Mesenteric fat pad (tissue), 1 donor: ENCODE results near the gene ZNF141. TPM values are rescaled to one million over a fixed set of nuclear protein-coding genes. Genes with fewer than 3 reads are reported as not detected.
"Not testable (repeated sequence)": the region's sequence is repeated elsewhere in the genome, so short reads cannot be mapped to it uniquely, and the experiment has no call there.

ENCODE experiments used
- DNase-seq: peaks from one replicate; pipeline ENCODE4 v3.0.0-alpha.2; 2020; ENCODE audit warnings: low spot score
- long read RNA-seq: library from polyadenylated mRNA; unstranded; transcript quantifications from one replicate; pipeline ENCODE4 v2.0.0, GENCODE V29; 2020
- total RNA-seq: library from RNA; stranded (reverse); fragmentation: NEBNext Ultra II Directional; extraction: Animal tissue kit (Norgen Biotek cat#: 25700); gene quantifications from one replicate; pipeline ENCODE4 v1.2.1, GENCODE V29; 2021
- donor health status: DM: yes; HTN: yes; CAD: no.

The ZNF141 gene
- total RNA-seq, result 18.8 TPM
- long read RNA-seq, partial matches to known transcripts, result 0 of 3 reads
- long read RNA-seq, other reads (novel, unspliced or antisense), result 0 of 3 reads

DNA sequence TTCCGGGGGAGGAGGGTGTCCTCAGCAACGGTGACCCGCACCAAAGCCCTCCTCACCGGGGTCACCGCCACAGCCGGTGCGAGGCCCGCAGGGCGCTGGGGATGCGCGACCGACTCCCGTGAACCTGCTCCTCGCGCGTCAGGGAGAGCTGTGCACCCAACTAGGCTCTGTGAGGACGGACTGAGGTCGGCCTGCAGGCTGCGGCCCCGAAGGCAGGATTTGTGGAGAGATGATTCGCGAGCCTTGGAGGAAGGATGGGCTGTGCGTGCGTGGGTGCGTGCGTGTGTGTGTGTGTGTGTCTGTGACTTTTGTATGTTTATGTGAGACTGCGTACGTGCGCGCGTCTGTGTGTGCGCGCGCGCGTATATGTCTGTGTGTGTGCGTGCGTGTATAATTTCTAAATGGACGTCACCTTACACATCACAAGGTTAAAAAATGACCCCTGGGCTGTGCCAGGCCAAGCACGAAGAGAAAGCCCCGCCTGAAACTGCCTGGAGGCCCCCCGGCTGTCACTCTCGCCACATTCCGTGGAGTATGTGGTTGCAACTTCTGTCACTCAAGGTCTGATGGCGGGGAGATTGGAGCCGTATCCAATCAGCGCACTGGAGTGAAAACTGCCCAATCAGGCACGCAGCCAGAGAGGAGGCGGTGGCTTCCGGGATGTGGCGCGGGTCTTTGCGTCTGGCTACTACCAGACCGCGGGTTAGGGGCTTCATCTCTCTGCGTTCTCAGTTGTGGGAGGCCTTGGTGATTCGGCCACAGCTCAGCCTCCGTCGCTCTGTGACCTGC is at the start of gene ZNF141:
ZNF141 (plus strand) TSS at position 672 of the 789 bp plus-strand sequence. CDS start 170 bp downstream, outside the sequence.
- peak; percentile 97 for DNase-seq

DNA sequence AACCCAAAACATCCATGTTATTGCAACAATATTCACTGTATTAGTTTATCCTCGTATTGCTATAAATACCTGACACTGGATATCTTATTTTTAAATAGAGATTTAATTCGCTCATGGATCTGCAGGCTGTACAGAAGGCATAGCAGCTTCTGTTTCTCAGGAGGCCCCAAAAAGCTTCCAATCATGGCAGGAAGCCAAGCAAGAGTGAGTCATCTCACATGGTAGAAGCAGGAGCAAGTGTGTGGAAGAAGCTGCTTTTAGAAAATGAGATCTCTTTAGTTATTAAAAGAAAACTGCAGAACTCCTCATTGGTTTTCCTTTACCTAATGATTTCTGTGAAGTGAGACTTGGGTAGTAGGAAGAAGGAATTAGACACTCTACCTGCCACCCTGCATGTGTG is 48.7 kb upstream of the ZNF141 start:
- DNase-seq, result no peak

DNA sequence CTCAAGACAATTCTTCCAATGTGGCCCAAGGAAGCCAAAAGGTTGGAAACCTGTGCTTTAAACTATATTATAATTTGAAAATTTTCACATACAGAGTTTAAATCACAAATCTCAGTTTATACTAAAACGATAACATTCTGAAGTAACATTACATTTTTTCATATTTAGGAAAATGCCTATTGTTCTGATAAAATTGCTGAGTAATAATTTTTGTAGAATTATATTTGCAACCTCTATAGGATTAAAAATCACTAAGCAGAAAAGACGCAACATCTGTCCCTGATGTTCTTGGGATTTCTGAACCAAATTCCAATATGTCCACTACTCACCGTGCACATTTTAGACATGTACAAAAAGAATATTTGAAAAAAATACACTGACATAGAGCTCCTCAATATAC is 42.9 kb upstream of the ZNF141 start:
- no peak for DNase-seq

DNA sequence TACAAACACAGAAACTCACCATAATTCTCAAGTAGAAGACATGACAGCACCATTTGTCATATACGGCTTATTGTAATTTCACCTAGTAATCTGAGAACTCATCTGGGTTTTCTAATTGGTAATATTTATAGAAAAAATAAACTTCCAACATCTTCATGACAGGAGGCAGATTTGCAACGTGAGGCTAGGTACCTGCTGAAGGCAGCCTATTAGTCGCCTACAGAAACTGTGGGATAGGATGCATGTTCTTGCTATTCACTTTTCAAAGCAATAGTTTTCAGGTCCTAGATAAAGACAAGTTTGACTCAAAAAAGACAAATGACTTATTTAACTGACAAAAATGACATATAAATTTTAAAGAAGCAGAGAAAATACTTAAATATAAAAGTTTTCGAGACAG is 35.2 kb upstream of the ZNF141 start:
- DNase-seq, result no peak

GRCh38 chr4:304516-304915 is 33.1 kb upstream of the ZNF141 start:
- not testable (repeated sequence) for DNase-seq

- DNase-seq, result no peak
These were observed 32.5 kb upstream of the ZNF141 start, which contains the start of gene ZNF732 for GRCh38 chr4:304969-305680. Gene ZNF732, minus strand, starts transcription at chr4:305474. Its CDS starts 164 bp downstream, at chr4:305310.

DNA sequence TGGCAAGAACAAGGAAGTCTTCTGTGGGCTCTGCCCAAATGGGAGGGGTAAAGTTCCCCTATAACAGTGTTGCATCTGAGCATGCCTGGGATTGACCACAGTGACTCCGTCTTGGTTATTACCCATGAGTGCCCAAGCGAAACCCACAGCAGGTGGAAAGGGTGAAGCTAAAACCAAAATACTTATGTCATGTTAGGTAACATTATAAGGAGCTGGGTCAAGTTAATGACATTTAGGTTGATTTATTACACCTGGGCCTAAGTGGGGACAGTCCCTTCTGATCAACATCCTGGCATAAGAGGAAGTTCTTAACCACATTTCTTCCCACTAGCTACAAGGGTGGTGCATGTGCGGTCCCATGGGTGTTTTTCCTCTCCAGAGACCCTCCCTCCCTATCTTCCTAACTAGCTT is 31.1 kb upstream of the ZNF141 start:
- DNase-seq, result no peak

DNA sequence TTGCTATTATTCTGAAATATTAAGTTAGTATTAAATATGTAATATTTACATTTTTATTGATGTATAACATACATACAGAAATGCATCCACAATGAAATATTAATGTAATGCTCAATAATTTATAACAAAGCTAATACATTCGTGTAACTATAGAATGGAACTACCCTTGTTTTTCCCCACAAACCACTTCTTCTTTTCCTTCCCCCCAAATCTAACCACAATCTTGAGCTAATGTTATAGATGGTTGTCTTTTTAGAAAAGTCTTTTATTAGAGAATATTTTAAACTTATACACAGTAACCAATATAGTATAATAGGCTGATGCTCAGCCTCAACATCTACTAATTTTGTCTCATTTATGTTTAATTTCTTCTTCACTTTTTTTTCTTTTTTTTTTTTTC is 27.8 kb upstream of the ZNF141 start:
- no peak for DNase-seq

DNA sequence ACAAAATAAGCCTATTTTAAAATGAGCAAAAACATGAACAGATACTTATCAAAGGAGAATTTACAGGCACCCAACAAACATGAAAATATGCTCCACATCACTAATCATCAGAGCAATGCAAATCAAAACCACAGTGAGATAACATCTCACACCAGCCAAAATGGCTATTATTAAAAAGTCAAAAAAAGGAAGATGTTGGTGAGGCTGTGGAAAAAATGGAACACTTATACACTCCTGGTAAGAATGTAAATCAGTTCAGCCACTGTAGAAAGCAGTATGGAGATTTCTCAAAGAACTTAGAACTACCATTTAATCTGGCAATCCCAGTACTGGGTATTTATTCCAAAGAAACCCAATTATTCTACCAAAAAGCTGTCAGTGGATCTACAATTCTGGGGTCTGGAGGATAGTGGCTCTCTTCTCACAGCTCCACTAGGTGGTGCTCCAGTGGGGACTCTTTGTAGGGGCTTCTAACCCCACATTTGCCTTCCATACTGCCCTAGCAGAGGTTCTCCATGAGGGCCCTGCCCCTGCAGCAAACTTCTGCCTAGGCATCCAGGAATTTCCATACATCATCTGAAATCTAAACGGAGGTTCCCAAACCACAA is 23.2 kb upstream of the ZNF141 start:
- no peak for DNase-seq

DNA sequence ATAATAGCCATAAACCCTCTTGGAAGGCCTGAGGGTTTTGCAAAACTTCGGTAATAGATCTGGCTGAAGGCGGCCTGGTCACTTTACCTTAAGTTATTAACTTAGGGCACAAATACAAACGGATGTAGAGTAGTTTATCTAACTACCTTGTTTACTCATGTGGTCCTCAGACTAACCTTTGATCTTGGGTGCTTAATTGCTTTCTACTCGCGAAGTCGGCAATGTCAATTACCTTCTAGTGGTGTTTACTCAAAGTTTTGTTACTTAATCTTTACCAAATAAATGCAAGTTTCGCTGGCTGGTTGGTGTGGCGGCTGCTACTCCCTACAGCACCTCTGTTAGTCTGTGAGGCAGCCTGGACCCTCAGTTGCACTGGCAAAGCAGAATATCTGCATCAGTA is 8.9 kb upstream of the ZNF141 start:
- no peak for DNase-seq

DNA sequence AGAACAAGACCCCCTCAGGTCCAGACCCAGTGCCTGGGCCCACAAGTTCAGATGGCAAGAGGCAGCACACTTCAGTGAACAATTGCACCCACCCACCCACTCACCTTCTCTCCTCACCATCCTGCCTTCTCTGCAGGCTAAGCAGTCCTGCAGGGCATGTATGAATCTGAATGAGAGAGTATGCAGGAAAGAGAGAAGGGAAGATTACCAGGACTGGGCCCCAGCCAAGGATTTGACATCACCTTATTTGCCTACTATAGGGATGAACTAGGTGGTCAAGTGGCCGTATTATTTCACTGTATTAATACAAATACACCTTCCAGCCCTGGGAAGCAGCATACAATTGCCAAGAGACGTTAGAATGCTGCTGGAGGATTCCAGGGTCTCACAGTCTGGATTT is 2.1 kb upstream of the ZNF141 start:
- no peak for DNase-seq

- no peak for DNase-seq
These were observed 1.3 kb upstream of the ZNF141 start for GRCh38 chr4:336099-336892.

GRCh38 chr4:336893-337142 is 796 bp upstream of the ZNF141 start:
- DNase-seq, result no peak

DNA sequence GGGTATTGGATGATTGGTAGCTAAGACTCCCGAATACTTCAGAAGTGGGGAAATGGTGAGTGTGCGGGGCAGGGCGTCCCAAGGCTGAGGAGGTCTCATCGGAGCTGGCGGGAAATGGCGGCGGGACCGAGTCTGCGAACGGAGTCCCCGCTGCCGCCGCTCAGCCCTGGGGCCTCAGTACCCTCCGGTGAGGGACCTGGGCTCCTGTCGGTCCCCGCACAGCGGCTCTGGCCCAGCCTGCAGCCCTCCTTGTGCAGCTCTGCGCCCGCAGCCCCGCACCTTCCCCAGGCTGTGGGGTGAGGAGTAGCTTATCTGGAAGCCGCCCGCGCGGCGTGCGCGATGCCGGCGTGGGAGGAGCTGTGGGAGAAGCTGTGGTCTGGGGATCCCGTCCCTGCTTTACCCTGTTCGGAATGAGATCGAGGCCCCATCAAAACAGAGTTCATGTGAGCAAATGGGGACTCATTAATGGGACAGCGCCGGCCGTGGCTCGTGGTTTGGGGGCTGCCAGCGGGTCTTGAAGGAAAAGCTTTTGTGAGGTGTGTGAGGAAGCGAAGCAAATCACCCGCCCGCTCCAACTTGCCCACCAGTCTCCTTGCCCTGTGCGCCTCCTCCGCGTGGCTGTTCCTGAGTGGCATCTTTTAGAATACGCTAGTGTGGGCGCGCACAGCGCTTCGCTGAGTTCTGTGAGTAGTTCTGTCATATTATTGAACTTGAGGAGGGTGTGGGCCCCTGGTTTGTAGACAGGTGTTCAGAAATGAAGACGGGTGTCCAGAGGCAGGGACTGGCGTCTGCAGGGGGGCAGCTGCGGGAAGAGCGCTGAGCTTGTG is 531 bp downstream of the ZNF141 start:
- no peak for DNase-seq

DNA sequence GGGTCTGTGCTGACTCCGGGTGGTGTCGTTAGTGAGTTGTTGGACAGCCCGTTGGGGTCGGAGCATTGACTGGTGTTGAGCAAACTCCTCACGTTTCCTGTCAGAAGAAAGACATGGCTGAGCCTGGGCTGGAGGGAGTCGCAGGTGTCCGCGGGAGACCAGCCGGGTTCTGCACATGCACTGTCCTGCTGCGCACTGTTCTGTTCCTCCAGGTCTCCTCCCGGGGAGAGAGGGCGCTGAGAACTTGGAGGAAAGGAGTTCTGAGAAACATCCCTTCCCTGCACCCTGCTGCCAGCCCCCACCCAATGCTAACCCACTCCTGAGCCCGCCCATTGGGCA is 1.1 kb downstream of the ZNF141 start:
- no peak for DNase-seq

DNA sequence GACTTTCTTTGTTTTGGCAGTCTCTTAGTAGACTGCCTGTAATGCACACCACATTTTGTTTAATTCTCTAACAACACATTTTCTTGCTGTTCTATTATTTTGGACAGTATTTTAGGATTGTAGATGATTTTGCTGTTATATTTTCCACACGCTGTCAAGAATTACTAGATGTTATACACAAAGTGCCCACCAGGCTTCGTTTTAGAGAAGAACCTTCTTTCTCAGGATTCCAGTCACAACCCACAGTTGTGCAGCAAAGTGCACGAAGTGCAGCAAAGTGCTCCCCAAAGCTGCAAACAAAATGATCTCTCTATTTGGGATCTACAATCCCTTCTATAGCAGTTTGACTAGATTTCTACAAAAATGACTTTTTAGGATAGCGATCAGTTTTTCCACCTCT is 2.4 kb downstream of the ZNF141 start:
- DNase-seq, result no peak

GRCh38 chr4:373062-373839 is 35.6 kb downstream of the ZNF141 start:
- DNase-seq, result no peak

DNA sequence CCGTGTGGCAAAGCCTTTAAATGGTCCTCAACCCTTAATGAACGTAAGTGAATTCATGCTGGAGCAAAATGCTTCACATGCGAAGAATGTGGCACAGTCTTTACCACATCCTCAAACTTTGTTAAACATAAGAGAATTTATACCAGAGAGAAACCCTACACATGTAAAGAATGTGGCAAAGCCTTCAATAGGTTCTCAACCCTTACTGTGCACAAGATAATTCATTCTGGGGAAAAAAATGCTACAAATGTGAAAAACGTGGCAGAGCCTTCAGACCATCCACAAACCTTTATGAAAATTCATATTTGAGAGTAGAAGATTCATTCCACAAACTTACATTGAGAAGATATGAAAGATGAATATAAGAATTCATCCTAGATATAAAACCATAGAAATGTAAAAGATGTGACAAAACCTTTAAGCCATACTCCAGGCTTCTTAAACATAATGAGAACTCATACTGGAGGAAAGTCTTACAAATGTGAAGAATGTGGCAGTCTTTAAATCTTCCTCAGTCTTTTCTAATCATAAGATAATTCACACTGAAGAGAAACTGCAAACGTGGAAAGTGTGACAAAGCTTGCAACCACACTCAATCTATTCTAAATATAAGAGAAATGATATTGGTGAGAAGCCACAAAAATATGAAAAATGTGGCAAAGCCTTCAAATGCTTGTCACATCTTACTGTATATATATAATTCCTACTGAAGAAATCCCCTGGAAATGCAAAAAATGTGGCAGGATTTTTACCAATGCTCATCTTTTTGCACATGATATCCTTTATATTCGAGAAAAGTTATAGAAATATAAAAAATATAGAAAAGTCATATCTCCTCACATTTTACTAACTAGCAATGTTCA is 36.9 kb downstream of the ZNF141 start:
- DNase-seq, result no peak
